GM12864 (cell line): ENCODE measurements around the gene FRK.

Experiments used
- DNase-seq: peaks from one replicate; pipeline ENCODE4 v3.0.0-alpha.2; 2011; ENCODE audit warnings: low read depth
- H3K4me3 ChIP-seq: 2 replicates; pipeline ENCODE4 v1.5.1; 2011; ENCODE audit warnings: mild to moderate bottlenecking, low read depth, low read length, control low read depth
- TF ChIP-seq, protein P1 (sequence below): IDR thresholded peaks from 2 replicates; pipeline ENCODE4 v1.5.1; 2011; ENCODE audit warnings: low read depth, mild to moderate bottlenecking, moderate library complexity, low read length, control low read depth, inconsistent platforms; ENCODE audit errors: missing control alignments

FRK gene

GRCh38 chr6:115905471-115905870 is 155.2 kb downstream of the FRK start:
- DNase-seq: no peak
- TF ChIP-seq, protein P1, sequence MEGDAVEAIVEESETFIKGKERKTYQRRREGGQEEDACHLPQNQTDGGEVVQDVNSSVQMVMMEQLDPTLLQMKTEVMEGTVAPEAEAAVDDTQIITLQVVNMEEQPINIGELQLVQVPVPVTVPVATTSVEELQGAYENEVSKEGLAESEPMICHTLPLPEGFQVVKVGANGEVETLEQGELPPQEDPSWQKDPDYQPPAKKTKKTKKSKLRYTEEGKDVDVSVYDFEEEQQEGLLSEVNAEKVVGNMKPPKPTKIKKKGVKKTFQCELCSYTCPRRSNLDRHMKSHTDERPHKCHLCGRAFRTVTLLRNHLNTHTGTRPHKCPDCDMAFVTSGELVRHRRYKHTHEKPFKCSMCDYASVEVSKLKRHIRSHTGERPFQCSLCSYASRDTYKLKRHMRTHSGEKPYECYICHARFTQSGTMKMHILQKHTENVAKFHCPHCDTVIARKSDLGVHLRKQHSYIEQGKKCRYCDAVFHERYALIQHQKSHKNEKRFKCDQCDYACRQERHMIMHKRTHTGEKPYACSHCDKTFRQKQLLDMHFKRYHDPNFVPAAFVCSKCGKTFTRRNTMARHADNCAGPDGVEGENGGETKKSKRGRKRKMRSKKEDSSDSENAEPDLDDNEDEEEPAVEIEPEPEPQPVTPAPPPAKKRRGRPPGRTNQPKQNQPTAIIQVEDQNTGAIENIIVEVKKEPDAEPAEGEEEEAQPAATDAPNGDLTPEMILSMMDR: no peak
- H3K4me3 ChIP-seq: no peak overlapping the region

GRCh38 chr6:115902436-115902835 is 158.3 kb downstream of the FRK start:
- no peak overlapping the region for H3K4me3 ChIP-seq
- DNase-seq: no peak
- TF ChIP-seq, protein P1: no peak

GRCh38 chr6:115901896-115902295 is 158.8 kb downstream of the FRK start:
- TF ChIP-seq, protein P1: no peak
- no peak overlapping the region for H3K4me3 ChIP-seq
- no peak for DNase-seq

DNA sequence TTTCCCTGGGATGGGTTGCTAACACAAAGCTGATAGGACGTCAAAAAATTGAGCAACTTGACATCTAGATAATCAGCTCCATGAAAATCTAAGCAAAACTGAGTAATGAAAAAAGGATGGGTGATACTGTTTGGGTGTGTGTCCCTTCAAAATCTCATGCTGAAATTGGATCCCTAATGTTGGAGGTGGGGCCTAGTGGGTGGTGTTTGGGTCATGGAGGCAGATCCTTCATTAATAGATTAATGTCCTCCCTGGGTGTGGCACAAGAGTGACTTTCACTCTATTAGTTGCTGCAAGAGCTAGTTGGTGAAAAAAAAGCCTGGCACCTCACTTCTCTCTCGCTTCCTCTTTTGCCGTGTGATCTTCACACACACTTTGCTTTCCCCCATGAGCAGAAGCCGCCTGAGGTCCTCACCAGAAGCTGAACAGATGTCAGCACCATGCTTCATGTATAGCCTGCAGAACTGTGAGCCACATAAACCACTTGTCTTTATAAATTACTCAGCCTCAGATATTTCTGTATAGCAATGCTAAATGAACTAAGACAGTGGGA is 160.9 kb downstream of the FRK start:
- no peak overlapping the region for H3K4me3 ChIP-seq
- DNase-seq: no peak
- TF ChIP-seq, protein P1: no peak

GRCh38 chr6:115898246-115898645 is 162.4 kb downstream of the FRK start:
- no peak overlapping the region for H3K4me3 ChIP-seq
- DNase-seq: no peak
- TF ChIP-seq, protein P1: no peak

GRCh38 chr6:115896538-115897129 is 164.1 kb downstream of the FRK start:
- no peak overlapping the region for H3K4me3 ChIP-seq
- TF ChIP-seq, protein P1: peak; percentile 68
- DNase-seq: no peak

DNA sequence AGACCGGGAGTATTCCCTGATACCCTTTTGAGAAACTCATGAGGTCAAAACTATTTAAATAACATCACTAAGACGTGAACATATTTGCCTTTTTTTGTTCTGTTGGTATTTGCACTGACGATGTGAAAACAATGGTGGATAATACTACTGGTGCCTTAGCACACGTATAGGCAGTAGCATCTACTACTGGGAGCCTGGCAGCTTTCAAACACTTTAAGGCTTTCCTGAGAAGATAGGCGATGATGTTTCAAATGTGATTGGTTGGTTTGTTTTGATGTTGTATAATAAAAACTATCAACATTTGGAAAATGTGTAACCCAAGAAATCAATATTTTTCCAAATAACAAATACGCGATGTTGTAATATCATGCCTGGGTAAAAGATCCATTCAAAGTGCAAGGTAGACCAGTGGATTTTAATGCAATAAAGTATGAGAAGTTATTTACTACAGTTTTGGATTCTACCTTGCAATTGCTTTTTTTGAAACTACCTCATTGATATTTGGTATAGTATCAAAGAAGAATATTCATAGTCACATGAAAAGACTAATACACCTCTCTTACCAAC is 166.2 kb downstream of the FRK start:
- no peak overlapping the region for H3K4me3 ChIP-seq
- DNase-seq: no peak
- TF ChIP-seq, protein P1: no peak
